ENCODE measurements around the gene RUNX2. TPM values are rescaled to one million over a fixed set of nuclear protein-coding genes. Genes with fewer than 3 reads are reported as not detected.

Gene RUNX2
- total and polyA plus RNA-seq, 2 experiments from 2014 or later, result 4.4 to 5.2 TPM

DNA sequence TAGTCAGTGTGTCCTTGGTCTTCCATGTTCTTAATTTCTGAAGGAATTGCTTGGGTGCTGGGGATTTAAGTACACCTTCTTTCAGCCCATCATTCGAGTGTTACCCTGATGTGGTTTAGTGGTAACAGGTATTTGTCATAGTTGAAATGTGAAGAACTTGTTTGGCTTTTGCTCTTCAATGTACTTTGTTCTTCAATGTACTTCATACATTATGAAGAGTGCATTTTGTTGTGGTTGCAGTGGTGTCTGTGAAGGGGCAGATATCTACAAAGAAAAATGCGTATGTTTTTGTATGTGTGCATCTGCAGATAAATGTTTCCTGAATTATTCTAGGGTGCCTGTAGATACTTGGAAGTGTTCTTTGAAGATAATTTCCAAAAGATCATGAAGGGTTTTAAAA is 160.8 kb downstream of the RUNX2 start:
- H3K27me3 ChIP-seq (replicated peaks; ENCODE audit: insufficient read depth), result no peaks in the 10 kb centered on the region
- H3K9me3 ChIP-seq (ENCODE audit: low read depth), result no peaks in the 10 kb centered on the region
- no peak overlapping the region for H2AFZ ChIP-seq
- peaks cover 77% of the 10 kb centered on the region for H3K79me2 ChIP-seq (ENCODE audit: insufficient read depth)
- H3K4me1 ChIP-seq (ENCODE audit: insufficient read depth), result peaks cover 10% of the 10 kb centered on the region
- no peak overlapping the region for H3K4me3 ChIP-seq
- no peaks in the 10 kb centered on the region for H3K9me2 ChIP-seq (ENCODE audit: insufficient read depth)
- 98 to 99% methylated on average over 2 of the region's 2 CpGs for WGBS, 2 experiments (ENCODE audit: low coverage in 1 of 2, low lambda C conversion rate in 2 of 2, missing lambda C conversion rate in 2 of 2)
- H3K36me3 ChIP-seq (ENCODE audit: low read depth), result peaks cover 13% of the 10 kb centered on the region; the same call in 1 of the 2 replicates
- H3K4me2 ChIP-seq (ENCODE audit: unreplicated experiment), result no peak overlapping the region
- no peak overlapping the region for H3K27ac ChIP-seq
- in situ Hi-C loops (cut with MboI), result no loop called here
- no peak for DNase-seq
- no peak overlapping the region for H3K9ac ChIP-seq
- no peaks in the 10 kb centered on the region for H4K20me1 ChIP-seq (ENCODE audit: insufficient read depth)
- TF ChIP-seq EZH2phosphoT487 (IDR thresholded peaks at IDR 0.05; ENCODE audit: insufficient read depth, low read depth), result no peak
- no peak for TF ChIP-seq EZH2 (IDR thresholded peaks at IDR 0.05; ENCODE audit: insufficient read depth, poor library complexity, severe bottlenecking)
- peaks cover 5% of the 10 kb centered on the region for H3F3A ChIP-seq (ENCODE audit: insufficient read depth)

DNA sequence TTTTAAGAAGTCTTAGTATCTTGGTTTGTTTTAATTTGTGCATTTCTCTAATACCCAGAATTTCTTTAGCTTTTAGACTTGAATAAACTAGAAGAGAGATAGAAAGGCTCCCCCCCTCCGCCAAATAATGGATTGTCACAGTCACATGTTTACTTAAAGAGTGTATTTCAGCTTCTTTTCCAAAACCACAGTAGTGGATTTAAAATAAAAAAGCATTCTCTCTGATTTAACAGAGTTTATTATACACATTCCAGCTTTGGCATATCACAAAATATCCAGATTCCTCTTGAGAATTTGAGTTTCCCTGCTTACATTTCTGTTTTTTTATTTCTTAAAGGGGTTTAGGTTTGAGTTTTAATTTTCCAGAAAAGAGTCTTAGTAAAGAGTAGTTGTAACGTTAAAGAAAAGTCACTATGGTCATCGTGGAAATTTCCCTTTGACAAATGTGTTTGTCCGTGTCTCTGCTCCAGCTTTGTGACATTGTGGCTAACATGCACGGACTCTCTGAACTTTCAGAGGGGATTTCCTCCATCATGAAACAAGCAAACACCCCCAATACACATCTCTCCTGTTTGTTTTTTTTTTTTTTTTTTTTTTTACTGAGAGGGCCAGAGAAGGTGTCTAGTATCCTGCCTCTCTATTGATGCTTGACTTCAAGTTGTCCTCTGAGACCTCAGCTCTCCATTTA is 163.1 kb downstream of the RUNX2 start:
- DNase-seq, result no peak
- no peak overlapping the region for H3K4me3 ChIP-seq
- peaks cover 60% of the 10 kb centered on the region for H3K79me2 ChIP-seq (ENCODE audit: insufficient read depth)
- H3F3A ChIP-seq (ENCODE audit: insufficient read depth), result no peaks in the 10 kb centered on the region
- no peak overlapping the region for H3K27ac ChIP-seq
- in situ Hi-C loops (cut with MboI), result no loop called here
- 87 to 89% methylated on average over 5 of the region's 5 CpGs for WGBS, 2 experiments (ENCODE audit: low coverage in 1 of 2, low lambda C conversion rate in 2 of 2, missing lambda C conversion rate in 2 of 2)
- H3K9me2 ChIP-seq (ENCODE audit: insufficient read depth), result no peaks in the 10 kb centered on the region
- H4K20me1 ChIP-seq (ENCODE audit: insufficient read depth), result no peaks in the 10 kb centered on the region
- no peak overlapping the region for H3K4me2 ChIP-seq (ENCODE audit: unreplicated experiment)
- H3K9ac ChIP-seq, result no peak overlapping the region
- H3K9me3 ChIP-seq (ENCODE audit: low read depth), result no peaks in the 10 kb centered on the region
- no peaks in the 10 kb centered on the region for H3K4me1 ChIP-seq (ENCODE audit: insufficient read depth)
- no peak for TF ChIP-seq EZH2 (IDR thresholded peaks at IDR 0.05; ENCODE audit: insufficient read depth, poor library complexity, severe bottlenecking)
- TF ChIP-seq EZH2phosphoT487 (IDR thresholded peaks at IDR 0.05; ENCODE audit: insufficient read depth, low read depth), result no peak
- H3K36me3 ChIP-seq (ENCODE audit: low read depth), result peaks cover 21% of the 10 kb centered on the region; the same call in 1 of the 2 replicates
- H3K27me3 ChIP-seq (replicated peaks; ENCODE audit: insufficient read depth), result no peaks in the 10 kb centered on the region
- H2AFZ ChIP-seq, result no peak overlapping the region

DNA sequence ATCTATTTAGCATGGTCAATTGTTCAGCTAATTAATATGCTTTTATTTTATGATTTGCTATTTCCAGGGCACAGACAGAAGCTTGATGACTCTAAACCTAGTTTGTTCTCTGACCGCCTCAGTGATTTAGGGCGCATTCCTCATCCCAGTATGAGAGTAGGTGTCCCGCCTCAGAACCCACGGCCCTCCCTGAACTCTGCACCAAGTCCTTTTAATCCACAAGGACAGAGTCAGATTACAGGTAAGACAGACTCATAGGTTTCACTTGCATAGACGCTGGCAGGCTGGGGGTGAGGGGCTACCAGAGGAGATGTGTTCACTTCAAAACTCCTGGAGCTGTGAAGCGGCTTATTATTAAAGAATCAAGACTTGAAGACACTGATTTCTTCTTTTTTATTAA is 163.7 kb downstream of the RUNX2 start:
- peaks cover 53% of the 10 kb centered on the region for H3K79me2 ChIP-seq (ENCODE audit: insufficient read depth)

DNA sequence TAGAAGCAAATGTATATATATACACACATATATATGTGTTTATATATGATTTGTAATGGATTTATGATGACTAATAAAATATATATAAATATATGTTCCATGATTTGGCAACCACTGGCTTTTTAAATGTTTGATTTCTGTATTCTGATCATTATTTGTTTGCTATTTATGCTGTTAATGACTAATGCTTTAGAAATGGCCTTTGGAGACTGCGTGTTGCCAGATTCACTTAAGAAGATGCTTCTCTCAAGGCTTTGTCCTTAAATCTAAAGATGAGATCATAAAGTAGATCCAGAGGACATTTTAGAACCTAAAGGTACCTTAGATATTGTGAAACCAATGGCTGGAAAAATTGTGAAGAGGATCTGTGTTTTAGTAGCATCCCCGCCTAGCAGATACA is 165.6 kb downstream of the RUNX2 start:
- Histone ChIP-seq H4K20me1 (ENCODE audit: insufficient read depth) (no peaks in the 10 kb centered on the region), H3K4me3 (no peak overlapping the region), H3K9ac (no peak overlapping the region), H3K27me3 (replicated peaks; ENCODE audit: insufficient read depth) (no peaks in the 10 kb centered on the region), H3F3A (ENCODE audit: insufficient read depth) (no peaks in the 10 kb centered on the region), H3K9me2 (ENCODE audit: insufficient read depth) (no peaks in the 10 kb centered on the region), H3K9me3 (ENCODE audit: low read depth) (no peaks in the 10 kb centered on the region), H3K4me1 (ENCODE audit: insufficient read depth) (no peaks in the 10 kb centered on the region), H2AFZ (no peak overlapping the region), H3K36me3 (ENCODE audit: low read depth) (peaks cover 24% of the 10 kb centered on the region; the same call in 1 of the 2 replicates), H3K4me2 (ENCODE audit: unreplicated experiment) (no peak overlapping the region), H3K79me2 (ENCODE audit: insufficient read depth) (peaks cover 34% of the 10 kb centered on the region; the same call in 1 of the 2 replicates), H3K27ac (no peak overlapping the region)
- in situ Hi-C loops (cut with MboI), result no loop called here
- no peak for TF ChIP-seq EZH2 (IDR thresholded peaks at IDR 0.05; ENCODE audit: insufficient read depth, poor library complexity, severe bottlenecking)
- TF ChIP-seq EZH2phosphoT487 (IDR thresholded peaks at IDR 0.05; ENCODE audit: insufficient read depth, low read depth), result no peak
- 93 to 95% methylated on average over 2 of the region's 2 CpGs for WGBS, 2 experiments (ENCODE audit: low coverage in 1 of 2, low lambda C conversion rate in 2 of 2, missing lambda C conversion rate in 2 of 2)
- no peak for DNase-seq

More for the DNA sequence above, 163.7 kb downstream of the RUNX2 start:
- H3K4me2 ChIP-seq (ENCODE audit: unreplicated experiment), result no peak overlapping the region
- no peak for DNase-seq
- 91 to 94% methylated on average over 6 of the region's 6 CpGs for WGBS, 2 experiments (ENCODE audit: low coverage in 1 of 2, low lambda C conversion rate in 2 of 2, missing lambda C conversion rate in 2 of 2)
- H3K27ac ChIP-seq, result no peak overlapping the region
- no peak overlapping the region for H3K9ac ChIP-seq
- no peaks in the 10 kb centered on the region for H3K27me3 ChIP-seq (replicated peaks; ENCODE audit: insufficient read depth)
- no peak overlapping the region for H2AFZ ChIP-seq
- no peaks in the 10 kb centered on the region for H4K20me1 ChIP-seq (ENCODE audit: insufficient read depth)
- H3F3A ChIP-seq (ENCODE audit: insufficient read depth), result no peaks in the 10 kb centered on the region
- no peak for TF ChIP-seq EZH2 (IDR thresholded peaks at IDR 0.05; ENCODE audit: insufficient read depth, poor library complexity, severe bottlenecking)
- H3K9me2 ChIP-seq (ENCODE audit: insufficient read depth), result no peaks in the 10 kb centered on the region
- no peaks in the 10 kb centered on the region for H3K4me1 ChIP-seq (ENCODE audit: insufficient read depth)
- H3K4me3 ChIP-seq, result no peak overlapping the region
- in situ Hi-C loops (cut with MboI), result no loop called here
- H3K9me3 ChIP-seq (ENCODE audit: low read depth), result no peaks in the 10 kb centered on the region
- H3K36me3 ChIP-seq (ENCODE audit: low read depth), result peaks cover 21% of the 10 kb centered on the region; the same call in 1 of the 2 replicates
